Epidermal melanocyte (primary cell): ENCODE results near the gene ZNF772.
"Not testable (repeated sequence)": the region's sequence is repeated elsewhere in the genome, so short reads cannot be mapped to it uniquely, and the experiment has no call there.

Experiments used
- DNase-seq: peaks from one replicate; pipeline ENCODE4 v3.0.0; 2011; ENCODE audit warnings: low spot score; ENCODE audit not compliant: insufficient read length

ZNF772 gene

DNA sequence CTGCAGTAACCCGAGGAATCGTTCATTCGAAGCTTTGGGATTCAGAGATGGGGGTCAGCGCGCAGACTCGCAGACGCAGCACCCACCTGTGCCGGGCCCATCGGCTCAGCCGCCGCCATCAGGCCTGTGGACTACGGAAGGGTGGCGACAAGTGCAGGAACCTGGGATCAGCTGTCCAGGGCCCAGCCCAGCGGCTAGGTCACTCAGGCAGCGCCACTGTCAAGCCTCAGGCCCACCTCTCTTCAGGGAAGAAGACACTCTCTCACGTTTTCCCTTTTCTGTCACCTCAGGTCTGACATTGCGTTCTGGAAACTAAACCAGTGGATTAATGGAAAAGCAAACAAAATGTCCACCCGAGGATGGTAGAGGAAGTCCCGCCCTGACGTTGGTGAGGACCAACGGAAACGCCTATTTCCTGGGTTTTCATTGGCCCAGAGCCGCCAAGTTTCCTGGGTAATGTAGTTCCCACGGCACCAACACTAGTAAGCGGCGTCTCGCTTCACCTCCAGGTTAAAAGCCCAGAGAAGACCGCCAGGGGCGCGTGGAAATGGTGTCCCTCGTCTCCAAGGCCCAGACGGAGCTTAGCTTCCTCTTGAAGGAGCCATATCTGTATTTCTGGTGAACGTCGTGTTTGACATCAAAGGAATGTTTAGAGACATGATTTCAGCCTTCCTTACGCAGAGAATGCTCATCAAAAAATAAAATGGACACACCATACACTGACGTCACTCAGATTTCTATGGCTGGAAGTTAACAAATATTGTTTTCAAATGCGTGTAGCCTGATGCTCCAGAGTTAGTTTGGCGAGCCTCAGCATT lies at the start of gene ZNF772:
ZNF772 (minus strand) TSS at position 376 of the 818 bp plus-strand sequence; CDS start at position 119, 257 bp downstream.
- DNase-seq = peak; percentile 93

- DNase-seq = not testable (repeated sequence)
Measured at GRCh38 chr19:57518021-57518420, 40.7 kb upstream of the ZNF772 start.

DNA sequence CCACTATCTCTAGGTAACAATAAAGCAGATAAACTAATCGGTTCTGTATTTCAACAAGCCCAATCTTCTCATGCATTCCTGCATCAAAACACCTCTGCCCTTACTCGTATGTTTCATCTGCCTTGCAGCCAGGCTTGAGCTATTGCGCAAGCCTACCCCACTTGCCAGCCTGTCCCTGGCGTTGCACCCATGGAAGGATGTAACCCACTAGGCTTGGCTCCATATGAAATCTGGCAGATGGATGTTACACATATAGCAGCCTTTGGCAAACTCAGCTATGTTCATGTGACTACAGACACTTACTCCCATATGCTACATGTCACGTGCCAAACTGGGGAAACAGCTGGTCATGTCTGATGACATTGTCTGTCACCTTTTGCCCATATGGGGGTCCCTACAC lies 37.9 kb upstream of the ZNF772 start:
- DNase-seq = no peak

DNA sequence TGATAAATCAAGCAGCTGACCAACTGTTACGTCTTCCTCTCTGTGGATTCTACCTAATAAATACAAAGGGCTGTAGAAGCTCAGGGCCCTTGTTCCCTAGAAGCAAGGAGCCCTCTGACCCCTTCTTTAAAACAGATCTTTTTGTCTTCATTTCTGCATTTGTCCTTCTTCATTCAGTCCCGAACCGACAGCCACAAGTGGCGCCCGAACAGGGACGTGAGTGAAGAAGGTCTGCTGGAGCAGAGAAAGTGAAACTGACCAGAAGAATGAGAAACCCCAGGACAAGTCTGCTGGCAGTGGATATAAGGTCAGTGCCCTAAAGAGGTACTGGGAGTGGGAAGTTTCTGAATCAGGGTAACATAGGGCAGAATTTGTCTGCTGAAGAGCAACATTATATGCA lies 35.5 kb upstream of the ZNF772 start:
- DNase-seq = no peak

GRCh38 chr19:57511484-57511883 lies 34.1 kb upstream of the ZNF772 start:
- DNase-seq = no peak

- DNase-seq = no peak
Measured at GRCh38 chr19:57506163-57506562, 28.8 kb upstream of the ZNF772 start.

- DNase-seq = not testable (repeated sequence)
Measured at GRCh38 chr19:57500400-57500799, 23.0 kb upstream of the ZNF772 start.

- peak; percentile 89 for DNase-seq
Measured at GRCh38 chr19:57499680-57500395, 22.5 kb upstream of the ZNF772 start, which contains the start of gene ZNF773. TSS of gene ZNF773 (plus strand) at chr19:57499938. CDS start at chr19:57500081, 143 bp downstream.

GRCh38 chr19:57499332-57499679 lies 21.9 kb upstream of the ZNF772 start:
- not testable (repeated sequence) for DNase-seq

DNA sequence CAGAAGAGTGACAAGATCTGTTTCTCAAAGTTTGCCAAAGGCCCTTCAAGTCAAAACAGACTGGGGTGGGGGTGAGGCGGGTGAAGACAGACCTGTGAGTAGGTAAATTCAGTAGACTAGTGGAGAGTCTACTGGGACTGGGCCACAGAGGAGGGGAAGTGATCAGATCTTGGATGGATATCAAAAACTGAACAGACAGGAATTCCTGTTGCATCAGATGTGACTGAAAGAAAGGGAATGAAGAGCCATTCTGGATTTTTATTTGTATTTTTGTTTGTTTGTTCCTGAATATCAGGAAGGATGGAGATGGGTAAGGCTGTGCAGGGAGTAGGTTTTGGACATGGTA lies 10.9 kb upstream of the ZNF772 start:
- not testable (repeated sequence) for DNase-seq

- DNase-seq = peak; percentile 97
Measured at GRCh38 chr19:57487477-57488298, 10.3 kb upstream of the ZNF772 start, which contains the start of gene ZNF419. TSS of gene ZNF419 (plus strand) at chr19:57487750. CDS start at chr19:57487951, 201 bp downstream.

DNA sequence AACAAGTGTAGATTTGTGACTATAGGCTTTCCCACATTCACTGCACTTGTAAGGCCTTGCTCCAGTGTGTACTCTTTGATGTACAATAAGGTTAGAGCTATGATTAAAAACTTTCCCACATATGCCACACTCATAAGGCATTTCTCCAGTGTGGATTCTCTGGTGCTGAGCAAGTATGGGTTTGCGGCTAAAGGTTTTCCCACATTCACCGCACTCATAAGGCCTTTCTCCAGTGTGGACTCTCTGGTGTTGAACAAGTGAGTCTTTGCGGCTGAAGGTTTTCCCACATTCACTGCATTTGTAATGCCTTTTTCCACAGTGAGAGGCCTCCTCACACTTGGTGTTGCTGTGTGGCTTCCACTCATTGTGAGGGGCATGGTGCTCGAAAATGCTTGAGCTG lies 3.7 kb downstream of the ZNF772 start:
- DNase-seq = no peak

DNA sequence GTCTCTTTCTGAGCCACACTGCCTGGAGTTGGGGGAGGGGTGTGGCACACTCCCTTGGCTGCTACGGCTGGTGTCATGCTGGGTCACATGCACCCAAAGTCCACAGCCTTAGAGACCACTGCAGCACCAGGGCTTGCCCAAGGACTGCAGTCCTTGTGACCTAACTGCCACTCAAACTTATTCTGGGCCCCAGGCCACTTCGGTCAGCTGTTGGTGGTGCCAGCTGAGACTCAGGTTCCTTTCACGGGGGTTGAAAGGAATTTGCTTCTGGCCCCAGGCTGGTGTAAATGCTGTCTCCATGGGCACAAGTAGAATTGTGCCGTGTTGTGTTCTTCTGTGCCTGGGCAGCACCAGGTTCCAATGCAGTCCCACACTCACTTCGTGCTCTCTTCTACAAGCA lies 10.9 kb downstream of the ZNF772 start:
- no peak for DNase-seq

DNA sequence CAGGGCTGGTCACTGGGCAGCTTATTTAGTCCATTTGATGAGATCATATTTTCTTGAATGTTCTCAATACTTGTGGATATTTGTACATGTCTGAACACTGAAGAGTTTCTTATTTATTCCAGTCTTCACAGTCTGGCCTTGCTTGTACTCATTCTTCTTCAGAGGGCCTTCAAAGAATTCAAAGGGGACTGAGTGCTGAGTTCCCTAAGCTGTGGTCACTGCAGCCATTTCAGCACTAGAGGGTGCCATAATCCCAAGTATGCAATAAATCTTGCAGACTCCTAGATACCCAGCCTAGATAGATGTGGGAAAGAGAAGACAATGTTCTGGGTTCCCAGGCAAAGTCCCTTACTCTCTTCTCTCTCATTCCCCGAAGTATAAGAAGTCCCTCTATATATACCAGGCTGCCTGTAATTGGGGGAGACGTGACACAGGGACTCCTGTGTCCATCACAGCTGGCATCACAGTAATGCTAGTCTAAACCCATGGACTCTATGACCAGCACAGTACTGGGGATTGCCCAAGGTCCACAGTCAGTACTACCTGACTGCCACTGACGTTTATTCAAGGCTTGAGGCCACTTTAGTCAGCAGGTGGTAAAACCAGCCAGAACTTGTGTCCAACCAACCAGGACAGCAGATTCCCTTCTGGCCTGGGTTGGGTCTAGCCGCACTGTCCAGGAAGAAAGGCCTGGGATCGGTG lies 11.5 kb downstream of the ZNF772 start:
- DNase-seq = no peak

- DNase-seq = no peak
Measured at GRCh38 chr19:57452307-57452706, 25.1 kb downstream of the ZNF772 start.

- no peak for DNase-seq
Measured at GRCh38 chr19:57443121-57443696, 34.2 kb downstream of the ZNF772 start.

GRCh38 chr19:57441979-57442752 lies 35.2 kb downstream of the ZNF772 start:
- no peak for DNase-seq

DNA sequence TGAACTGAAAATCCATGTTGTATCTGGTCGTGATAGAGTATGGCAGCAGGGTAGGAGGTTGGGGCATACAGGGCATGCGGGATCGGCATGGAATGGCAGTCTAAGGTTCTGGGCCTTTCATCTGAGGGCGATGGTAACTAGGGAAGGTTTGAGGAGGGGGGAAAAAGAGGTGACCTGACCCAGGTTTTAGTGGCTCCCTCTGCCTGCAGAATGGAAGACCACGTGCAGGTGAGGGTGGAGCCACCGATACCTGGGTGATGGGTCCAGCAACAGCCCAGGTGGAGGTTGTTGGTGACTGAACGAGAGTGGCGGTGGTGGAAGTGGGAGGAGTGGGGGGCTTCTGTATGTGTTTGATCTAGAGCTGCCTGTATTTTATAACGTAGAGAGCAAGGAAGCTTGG lies 38.4 kb downstream of the ZNF772 start:
- no peak for DNase-seq

- DNase-seq = no peak
Measured at GRCh38 chr19:57437931-57438330, 39.4 kb downstream of the ZNF772 start.

DNA sequence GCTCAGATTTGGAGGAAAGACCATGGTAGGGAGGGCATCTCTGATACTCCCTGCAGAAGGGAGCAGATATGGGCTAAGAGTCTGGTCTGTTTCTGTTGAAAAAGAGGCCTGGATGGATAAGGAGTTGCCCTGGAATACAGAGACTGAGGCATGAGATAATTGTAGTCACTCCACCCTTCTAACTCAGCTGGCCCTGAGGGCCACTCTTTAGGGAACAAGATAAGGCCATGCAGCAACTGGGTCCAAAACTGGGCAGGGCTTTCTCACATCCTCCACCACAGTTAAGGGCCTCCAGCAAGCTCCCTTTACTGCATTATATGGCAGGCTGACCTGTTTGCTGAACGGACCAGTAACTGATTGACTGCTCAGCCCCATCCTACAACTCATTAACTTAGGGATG lies 40.9 kb downstream of the ZNF772 start:
- DNase-seq = no peak
